HepG2 (cell line): Measurements from ENCODE around the gene HS6ST2. TPM values are rescaled to one million over a fixed set of nuclear protein-coding genes. Genes with fewer than 3 reads are reported as not detected.

ENCODE experiments used
- ARNTL ChIP-seq: sonication (generic); formaldehyde crosslinking; IDR thresholded peaks from 2 replicates; pipeline ENCODE4 v1.4.0; 2020; ENCODE audit warnings: mild to moderate bottlenecking, missing genetic modification reagents
- CREB1 ChIP-seq, 2 experiments: fragments of 450-650 bp in 1 of 2; IDR thresholded peaks; 2 replicates each; pipeline ENCODE4 v1.6.1; 2016 to 2017; ENCODE audit warnings: control low read depth in 1 of 2, mild to moderate bottlenecking in 1 of 2, missing compliant biosample characterization in 1 of 2, missing genetic modification characterization in 1 of 2
- EHMT2 ChIP-seq: fragments of 200-600 bp; sonication (generic); IDR thresholded peaks from 2 replicates; pipeline ENCODE4 v1.7.0; 2017; ENCODE audit warnings: antibody characterized with exemption, low read depth, low read length, borderline replicate concordance
- HNRNPH1 ChIP-seq: fragments of 200-400 bp; formaldehyde crosslinking; optimal IDR thresholded peaks from 2 replicates; pipeline ENCODE3; 2017; ENCODE audit warnings: mild to moderate bottlenecking, low read depth, low read length
- SIN3A ChIP-seq: IDR thresholded peaks from 2 replicates; pipeline ENCODE4 v1.6.1; 2011; ENCODE audit warnings: low read depth, mild to moderate bottlenecking, control low read depth, low read length, borderline replicate concordance
- SPEN ChIP-seq: sonication (generic); formaldehyde crosslinking; IDR thresholded peaks from 2 replicates; pipeline ENCODE4 v1.5.1; 2020; ENCODE audit warnings: low read depth, mild to moderate bottlenecking, missing genetic modification reagents
- SUZ12 ChIP-seq: fragments of 150-350 bp; IDR thresholded peaks from 2 replicates; pipeline ENCODE4 v1.6.1; 2014; ENCODE audit warnings: low read depth, low read length
- TCF7 ChIP-seq: sonication (generic); IDR thresholded peaks from 2 replicates; pipeline ENCODE4 v1.6.1; 2016; ENCODE audit warnings: antibody characterized with exemption, low read depth
- TMF1 ChIP-seq: sonication (generic); formaldehyde crosslinking; IDR thresholded peaks from 2 replicates; pipeline ENCODE4 v1.8.1; 2022; ENCODE audit warnings: low read depth, missing genetic modification reagents
- ZNF557 ChIP-seq: sonication (generic); formaldehyde crosslinking; IDR thresholded peaks from 2 replicates; pipeline ENCODE4 v1.4.0; 2020; ENCODE audit warnings: missing genetic modification reagents
- polyA plus RNA-seq, 8 experiments: library from polyadenylated mRNA; depleted of rRNA in 3 of 8; stranded (reverse) in 7 of 8; unstranded in 1 of 8; fragments of >200 nt; fragmentation: Illumina TruSeq in 4 of 8; extraction: Trizol in 4 of 8; gene quantifications; 2 replicates each; pipeline versions ENCODE4 v1.2.1 to v1.2.3, GENCODE V29; 2011 to 2016; ENCODE audit warnings: low read depth in 4 of 8, missing spikeins in 1 of 8, mixed read lengths in 1 of 8; ENCODE audit not compliant: insufficient read depth in 1 of 8
- total RNA-seq, 5 experiments: library from RNA; depleted of rRNA; stranded (reverse); fragments of >200 nt; fragmentation: Illumina TruSeq; extraction: Trizol; gene quantifications; 2 replicates each; pipeline ENCODE4 v1.2.3, GENCODE V29; 2016; ENCODE audit warnings: low read depth in 1 of 5
- TF ChIP-seq, protein P1 (sequence below): sonication (generic); formaldehyde crosslinking; IDR thresholded peaks from 2 replicates; pipeline ENCODE4 v1.4.0; 2020; ENCODE audit warnings: mild to moderate bottlenecking, missing genetic modification reagents
- TF ChIP-seq, protein P2 (sequence below): sonication (generic); formaldehyde crosslinking; IDR thresholded peaks from 2 replicates; pipeline ENCODE4 v1.8.0; 2022; ENCODE audit warnings: missing genetic modification reagents, mild to moderate bottlenecking, inconsistent platforms, borderline replicate concordance
- TF ChIP-seq, protein P3 (sequence below): sonication (generic); formaldehyde crosslinking; IDR thresholded peaks from 2 replicates; pipeline ENCODE4 v1.4.0; 2020; ENCODE audit warnings: missing genetic modification reagents
- TF ChIP-seq, protein P4 (sequence below): IDR thresholded peaks from 2 replicates; pipeline ENCODE4 v1.6.1; 2012; ENCODE audit warnings: low read length, improper control_type of control experiment
- TF ChIP-seq, protein P5 (sequence below): IDR thresholded peaks from 2 replicates; pipeline ENCODE4 v1.6.1; 2016; ENCODE audit warnings: missing compliant biosample characterization, missing genetic modification reagents, borderline replicate concordance

HS6ST2 gene
- total and polyA plus RNA-seq, 2 of the 13 experiments (the other 11 are each of a cell fraction or from before 2014, with no cell fraction given), result 0.05 TPM; not detected in 1

DNA sequence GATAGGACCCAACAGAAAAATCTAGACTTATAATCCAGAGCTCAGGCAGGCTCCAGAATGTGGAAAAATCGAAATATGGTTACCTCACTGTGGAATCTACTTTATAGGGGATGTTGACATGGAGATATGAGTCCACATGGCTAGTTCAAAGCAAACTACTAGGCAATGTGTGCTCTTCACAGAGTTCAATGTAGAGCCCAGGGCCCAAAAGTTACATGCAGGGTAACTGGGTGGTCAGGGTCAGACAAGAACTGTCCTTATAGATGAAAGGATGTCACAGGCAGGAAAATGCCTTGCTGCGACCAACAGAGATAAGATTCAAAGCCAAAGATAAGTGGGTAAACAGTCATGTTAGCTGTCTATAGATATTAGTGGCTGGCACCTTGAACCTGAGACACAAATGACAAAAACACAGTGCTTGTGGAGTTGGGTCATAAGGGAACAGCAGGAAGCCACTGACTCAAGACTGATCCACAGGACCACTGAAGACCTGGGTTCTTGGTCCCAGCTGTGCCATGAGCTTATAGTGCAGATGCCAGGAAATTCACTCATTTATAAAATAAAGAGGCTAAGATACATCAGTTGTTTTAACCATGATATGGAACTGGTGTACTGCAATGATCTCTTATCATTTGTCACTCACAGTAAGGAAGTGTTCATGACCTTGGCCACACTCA lies 367.9 kb downstream of the HS6ST2 start (continued):
- TF ChIP-seq, protein P1, sequence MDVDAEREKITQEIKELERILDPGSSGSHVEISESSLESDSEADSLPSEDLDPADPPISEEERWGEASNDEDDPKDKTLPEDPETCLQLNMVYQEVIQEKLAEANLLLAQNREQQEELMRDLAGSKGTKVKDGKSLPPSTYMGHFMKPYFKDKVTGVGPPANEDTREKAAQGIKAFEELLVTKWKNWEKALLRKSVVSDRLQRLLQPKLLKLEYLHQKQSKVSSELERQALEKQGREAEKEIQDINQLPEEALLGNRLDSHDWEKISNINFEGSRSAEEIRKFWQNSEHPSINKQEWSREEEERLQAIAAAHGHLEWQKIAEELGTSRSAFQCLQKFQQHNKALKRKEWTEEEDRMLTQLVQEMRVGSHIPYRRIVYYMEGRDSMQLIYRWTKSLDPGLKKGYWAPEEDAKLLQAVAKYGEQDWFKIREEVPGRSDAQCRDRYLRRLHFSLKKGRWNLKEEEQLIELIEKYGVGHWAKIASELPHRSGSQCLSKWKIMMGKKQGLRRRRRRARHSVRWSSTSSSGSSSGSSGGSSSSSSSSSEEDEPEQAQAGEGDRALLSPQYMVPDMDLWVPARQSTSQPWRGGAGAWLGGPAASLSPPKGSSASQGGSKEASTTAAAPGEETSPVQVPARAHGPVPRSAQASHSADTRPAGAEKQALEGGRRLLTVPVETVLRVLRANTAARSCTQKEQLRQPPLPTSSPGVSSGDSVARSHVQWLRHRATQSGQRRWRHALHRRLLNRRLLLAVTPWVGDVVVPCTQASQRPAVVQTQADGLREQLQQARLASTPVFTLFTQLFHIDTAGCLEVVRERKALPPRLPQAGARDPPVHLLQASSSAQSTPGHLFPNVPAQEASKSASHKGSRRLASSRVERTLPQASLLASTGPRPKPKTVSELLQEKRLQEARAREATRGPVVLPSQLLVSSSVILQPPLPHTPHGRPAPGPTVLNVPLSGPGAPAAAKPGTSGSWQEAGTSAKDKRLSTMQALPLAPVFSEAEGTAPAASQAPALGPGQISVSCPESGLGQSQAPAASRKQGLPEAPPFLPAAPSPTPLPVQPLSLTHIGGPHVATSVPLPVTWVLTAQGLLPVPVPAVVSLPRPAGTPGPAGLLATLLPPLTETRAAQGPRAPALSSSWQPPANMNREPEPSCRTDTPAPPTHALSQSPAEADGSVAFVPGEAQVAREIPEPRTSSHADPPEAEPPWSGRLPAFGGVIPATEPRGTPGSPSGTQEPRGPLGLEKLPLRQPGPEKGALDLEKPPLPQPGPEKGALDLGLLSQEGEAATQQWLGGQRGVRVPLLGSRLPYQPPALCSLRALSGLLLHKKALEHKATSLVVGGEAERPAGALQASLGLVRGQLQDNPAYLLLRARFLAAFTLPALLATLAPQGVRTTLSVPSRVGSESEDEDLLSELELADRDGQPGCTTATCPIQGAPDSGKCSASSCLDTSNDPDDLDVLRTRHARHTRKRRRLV (CRISPR knock-in tag), result no peak
- TF ChIP-seq, protein P2, sequence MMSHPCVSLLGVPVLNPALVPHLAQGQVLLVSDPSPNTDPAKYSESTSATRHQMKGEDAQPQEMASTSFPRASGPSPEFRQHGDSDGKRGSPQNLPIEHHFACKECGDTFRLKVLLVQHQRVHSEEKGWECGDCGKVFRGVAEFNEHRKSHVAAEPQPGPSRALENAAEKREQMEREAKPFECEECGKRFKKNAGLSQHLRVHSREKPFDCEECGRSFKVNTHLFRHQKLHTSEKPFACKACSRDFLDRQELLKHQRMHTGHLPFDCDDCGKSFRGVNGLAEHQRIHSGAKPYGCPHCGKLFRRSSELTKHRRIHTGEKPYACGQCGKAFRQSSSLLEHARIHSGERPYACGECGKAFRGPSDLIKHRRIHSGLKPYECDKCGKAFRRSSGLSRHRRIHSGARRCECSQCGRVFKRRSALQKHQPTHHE (CRISPR knock-in tag), result peak; percentile 43; the same call in 1 of the 2 replicates
- no peak for TF ChIP-seq ZNF557 (CRISPR knock-in tag)
- peak; percentile 1; the same call in 1 of the 2 replicates for TF ChIP-seq CREB1 (IDR thresholded peaks at IDR 0.05)
- peak; percentile 68; the same call in 1 of the 2 replicates for TF ChIP-seq CREB1 (CRISPR knock-in tag; IDR thresholded peaks at IDR 0.05)
- no peak for TF ChIP-seq HNRNPH1
- peak; percentile 43; the same call in 1 of the 2 replicates for TF ChIP-seq SPEN (CRISPR knock-in tag)
- TF ChIP-seq ARNTL (CRISPR knock-in tag), result peak; percentile 74; the same call in 1 of the 2 replicates
- TF ChIP-seq, protein P3, sequence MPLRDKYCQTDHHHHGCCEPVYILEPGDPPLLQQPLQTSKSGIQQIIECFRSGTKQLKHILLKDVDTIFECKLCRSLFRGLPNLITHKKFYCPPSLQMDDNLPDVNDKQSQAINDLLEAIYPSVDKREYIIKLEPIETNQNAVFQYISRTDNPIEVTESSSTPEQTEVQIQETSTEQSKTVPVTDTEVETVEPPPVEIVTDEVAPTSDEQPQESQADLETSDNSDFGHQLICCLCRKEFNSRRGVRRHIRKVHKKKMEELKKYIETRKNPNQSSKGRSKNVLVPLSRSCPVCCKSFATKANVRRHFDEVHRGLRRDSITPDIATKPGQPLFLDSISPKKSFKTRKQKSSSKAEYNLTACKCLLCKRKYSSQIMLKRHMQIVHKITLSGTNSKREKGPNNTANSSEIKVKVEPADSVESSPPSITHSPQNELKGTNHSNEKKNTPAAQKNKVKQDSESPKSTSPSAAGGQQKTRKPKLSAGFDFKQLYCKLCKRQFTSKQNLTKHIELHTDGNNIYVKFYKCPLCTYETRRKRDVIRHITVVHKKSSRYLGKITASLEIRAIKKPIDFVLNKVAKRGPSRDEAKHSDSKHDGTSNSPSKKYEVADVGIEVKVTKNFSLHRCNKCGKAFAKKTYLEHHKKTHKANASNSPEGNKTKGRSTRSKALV, result no peak
- no peak for TF ChIP-seq TMF1 (CRISPR knock-in tag)
- peak; percentile 99 for TF ChIP-seq TCF7
- TF ChIP-seq, protein P4, sequence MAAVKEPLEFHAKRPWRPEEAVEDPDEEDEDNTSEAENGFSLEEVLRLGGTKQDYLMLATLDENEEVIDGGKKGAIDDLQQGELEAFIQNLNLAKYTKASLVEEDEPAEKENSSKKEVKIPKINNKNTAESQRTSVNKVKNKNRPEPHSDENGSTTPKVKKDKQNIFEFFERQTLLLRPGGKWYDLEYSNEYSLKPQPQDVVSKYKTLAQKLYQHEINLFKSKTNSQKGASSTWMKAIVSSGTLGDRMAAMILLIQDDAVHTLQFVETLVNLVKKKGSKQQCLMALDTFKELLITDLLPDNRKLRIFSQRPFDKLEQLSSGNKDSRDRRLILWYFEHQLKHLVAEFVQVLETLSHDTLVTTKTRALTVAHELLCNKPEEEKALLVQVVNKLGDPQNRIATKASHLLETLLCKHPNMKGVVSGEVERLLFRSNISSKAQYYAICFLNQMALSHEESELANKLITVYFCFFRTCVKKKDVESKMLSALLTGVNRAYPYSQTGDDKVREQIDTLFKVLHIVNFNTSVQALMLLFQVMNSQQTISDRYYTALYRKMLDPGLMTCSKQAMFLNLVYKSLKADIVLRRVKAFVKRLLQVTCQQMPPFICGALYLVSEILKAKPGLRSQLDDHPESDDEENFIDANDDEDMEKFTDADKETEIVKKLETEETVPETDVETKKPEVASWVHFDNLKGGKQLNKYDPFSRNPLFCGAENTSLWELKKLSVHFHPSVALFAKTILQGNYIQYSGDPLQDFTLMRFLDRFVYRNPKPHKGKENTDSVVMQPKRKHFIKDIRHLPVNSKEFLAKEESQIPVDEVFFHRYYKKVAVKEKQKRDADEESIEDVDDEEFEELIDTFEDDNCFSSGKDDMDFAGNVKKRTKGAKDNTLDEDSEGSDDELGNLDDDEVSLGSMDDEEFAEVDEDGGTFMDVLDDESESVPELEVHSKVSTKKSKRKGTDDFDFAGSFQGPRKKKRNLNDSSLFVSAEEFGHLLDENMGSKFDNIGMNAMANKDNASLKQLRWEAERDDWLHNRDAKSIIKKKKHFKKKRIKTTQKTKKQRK, result no peak
- TF ChIP-seq, protein P5, sequence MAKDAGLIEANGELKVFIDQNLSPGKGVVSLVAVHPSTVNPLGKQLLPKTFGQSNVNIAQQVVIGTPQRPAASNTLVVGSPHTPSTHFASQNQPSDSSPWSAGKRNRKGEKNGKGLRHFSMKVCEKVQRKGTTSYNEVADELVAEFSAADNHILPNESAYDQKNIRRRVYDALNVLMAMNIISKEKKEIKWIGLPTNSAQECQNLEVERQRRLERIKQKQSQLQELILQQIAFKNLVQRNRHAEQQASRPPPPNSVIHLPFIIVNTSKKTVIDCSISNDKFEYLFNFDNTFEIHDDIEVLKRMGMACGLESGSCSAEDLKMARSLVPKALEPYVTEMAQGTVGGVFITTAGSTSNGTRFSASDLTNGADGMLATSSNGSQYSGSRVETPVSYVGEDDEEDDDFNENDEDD (CRISPR knock-in tag), result no peak
- no peak for TF ChIP-seq SUZ12
- TF ChIP-seq EHMT2, result peak; percentile 64; the same call in 1 of the 2 replicates
- TF ChIP-seq SIN3A, result no peak
